PC-3 (cell line): ENCODE measurements around the gene UNC5B. TPM values are rescaled to one million over a fixed set of nuclear protein-coding genes. Genes with fewer than 3 reads are reported as not detected.

Experiments
- ATAC-seq: fragments of 200-7000 bp; cut with Tn5 transposase; 2 replicates; pipeline ENCODE4 v1.9.1; 2020; ENCODE audit warnings: mild to moderate bottlenecking, moderate library complexity
- BruUV-seq: library from RNA; stranded (reverse); fragments of 400-500 nt; replicated peaks from 2 replicates; lab custom pipeline; 2021; lab: Mats Ljungman, UMichigan
- CTCF ChIA-PET: fragments of 300-600 bp; sonication (Branson Sonifier 250); formaldehyde crosslinking; loops from one replicate; lab custom pipeline; 2022; ENCODE audit warnings: antibody characterized with exemption; lab: Charles Lee
- POLR2A ChIA-PET: fragments of 300-600 bp; sonication (Branson Sonifier 250); formaldehyde crosslinking; loops from one replicate; lab custom pipeline; 2022; ENCODE audit warnings: antibody characterized with exemption; ENCODE audit not compliant: unreplicated experiment; lab: Charles Lee
- DNase-seq: peaks from one replicate; pipeline ENCODE4 v3.0.0-alpha.2; 2015
- H2AFZ ChIP-seq: fragments of 300-600 bp; sonication (generic); 2 replicates; pipeline ENCODE4 v1.6.0; 2016; ENCODE audit warnings: antibody characterized with exemption, low read length
- H3F3A ChIP-seq: fragments of 300-600 bp; sonication (generic); one replicate; pipeline ENCODE4 v1.6.0; 2017; ENCODE audit warnings: antibody characterized with exemption, low read length, control low read depth, mild to moderate bottlenecking; ENCODE audit not compliant: unreplicated experiment
- H3K27ac ChIP-seq: fragments of 300-600 bp; sonication (generic); 2 replicates; pipeline ENCODE4 v1.5.1; 2016; ENCODE audit warnings: mild to moderate bottlenecking, low read length
- H3K27me3 ChIP-seq: fragments of 300-600 bp; sonication (generic); 2 replicates; pipeline ENCODE4 v1.6.1; 2016; ENCODE audit warnings: low read length, mixed read lengths
- H3K36me3 ChIP-seq: fragments of 300-600 bp; sonication (generic); 2 replicates; pipeline ENCODE4 v1.6.1; 2016; ENCODE audit warnings: low read depth, mixed run types, low read length, mixed read lengths
- H3K4me1 ChIP-seq: fragments of 300-600 bp; sonication (generic); 2 replicates; pipeline ENCODE4 v1.5.1; 2016; ENCODE audit warnings: low read length; ENCODE audit not compliant: insufficient read depth
- H3K4me2 ChIP-seq: fragments of 300-600 bp; sonication (generic); 2 replicates; pipeline ENCODE4 v1.6.0; 2016; ENCODE audit warnings: low read length
- H3K4me3 ChIP-seq: fragments of 300-600 bp; sonication (generic); 2 replicates; pipeline ENCODE4 v1.5.1; 2016; ENCODE audit warnings: mild to moderate bottlenecking, low read length, mixed read lengths
- H3K79me2 ChIP-seq: fragments of 300-600 bp; sonication (generic); 2 replicates; pipeline ENCODE4 v1.6.1; 2017; ENCODE audit warnings: low read length, mixed read lengths
- H3K9ac ChIP-seq: fragments of 300-600 bp; sonication (generic); 2 replicates; pipeline ENCODE4 v1.6.0; 2016; ENCODE audit warnings: mild to moderate bottlenecking, low read length
- H3K9me2 ChIP-seq: fragments of 300-600 bp; sonication (generic); replicated peaks from 2 replicates; pipeline ENCODE4 v1.6.1; 2016; ENCODE audit warnings: mixed run types, low read length, mixed read lengths
- H3K9me3 ChIP-seq: fragments of 300-600 bp; sonication (generic); 2 replicates; pipeline ENCODE4 v1.6.1; 2016; ENCODE audit warnings: low read length, mixed read lengths
- H4K20me1 ChIP-seq: fragments of 300-600 bp; sonication (generic); 2 replicates; pipeline ENCODE4 v1.6.1; 2016; ENCODE audit warnings: low read length, mixed read lengths
- EZH2 ChIP-seq: fragments of 300-600 bp; sonication (generic); IDR thresholded peaks from one replicate; pipeline ENCODE4 v1.6.1; 2017; ENCODE audit warnings: antibody characterized with exemption, mild to moderate bottlenecking, low read length; ENCODE audit not compliant: unreplicated experiment
- EZH2phosphoT487 ChIP-seq: fragments of 300-600 bp; sonication (generic); IDR thresholded peaks from 2 replicates; pipeline ENCODE4 v1.6.1; 2018; ENCODE audit warnings: mild to moderate bottlenecking, antibody characterized with exemption, low read length, borderline replicate concordance
- intact Hi-C: fragments of 100-400 bp; cut with micrococcal nuclease; formaldehyde crosslinking; loops from 2 replicates; pipeline ENCODE4 v1.9.0; 2023
- total RNA-seq: library from RNA; depleted of rRNA; stranded (reverse); fragments of >200 nt; gene quantifications from 2 replicates; pipeline ENCODE4 v1.2.3, GENCODE V29; 2014
- TF ChIP-seq, protein P1 (sequence below): fragments of 300-600 bp; sonication (generic); conservative IDR thresholded peaks from 2 replicates; pipeline ENCODE4 v1.5.1; 2017; ENCODE audit warnings: antibody characterized with exemption, low read depth, mild to moderate bottlenecking, low read length

UNC5B gene
- total RNA-seq, 1 experiment from 2014 or later, result 0.26 TPM

DNA sequence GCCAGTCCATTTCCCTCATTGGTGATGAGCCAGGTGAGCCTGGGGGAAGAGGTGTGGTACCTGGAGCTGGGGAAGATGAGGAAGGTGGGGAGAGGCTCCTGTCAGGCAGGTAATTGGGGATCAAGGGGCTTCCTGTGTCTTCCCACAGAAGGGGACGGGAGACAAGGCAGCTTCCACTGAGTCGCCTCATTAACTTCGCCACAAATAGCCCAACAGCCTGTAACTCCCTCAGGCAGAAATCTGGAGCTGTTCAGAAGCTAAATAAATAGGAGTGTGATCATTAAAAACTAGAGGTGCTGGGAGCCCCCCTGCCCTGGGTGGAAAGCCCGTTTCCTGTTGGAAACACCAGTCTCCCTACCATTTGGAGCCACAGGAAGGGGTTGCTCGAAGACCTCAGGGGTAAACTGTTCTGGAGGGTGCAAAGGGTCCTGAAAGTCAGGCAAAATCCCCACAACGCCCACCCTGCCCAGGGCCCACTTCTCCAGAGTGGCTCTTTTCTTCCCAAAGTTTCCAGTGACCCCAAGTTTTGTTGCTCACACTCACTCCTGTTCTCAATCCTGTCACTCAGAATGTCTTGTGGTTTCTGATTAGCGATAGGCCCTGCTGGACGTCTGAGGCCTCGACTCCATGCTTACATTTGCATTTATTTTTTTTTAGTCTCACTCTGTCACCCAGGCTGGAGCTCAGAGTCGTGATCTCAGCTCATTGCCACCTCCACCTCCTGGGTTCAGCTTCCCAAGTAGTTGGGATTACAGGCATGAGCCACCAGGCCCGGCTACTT is 25.7 kb downstream of the UNC5B start:
- TF ChIP-seq EZH2phosphoT487, result no peak
- TF ChIP-seq, protein P1, sequence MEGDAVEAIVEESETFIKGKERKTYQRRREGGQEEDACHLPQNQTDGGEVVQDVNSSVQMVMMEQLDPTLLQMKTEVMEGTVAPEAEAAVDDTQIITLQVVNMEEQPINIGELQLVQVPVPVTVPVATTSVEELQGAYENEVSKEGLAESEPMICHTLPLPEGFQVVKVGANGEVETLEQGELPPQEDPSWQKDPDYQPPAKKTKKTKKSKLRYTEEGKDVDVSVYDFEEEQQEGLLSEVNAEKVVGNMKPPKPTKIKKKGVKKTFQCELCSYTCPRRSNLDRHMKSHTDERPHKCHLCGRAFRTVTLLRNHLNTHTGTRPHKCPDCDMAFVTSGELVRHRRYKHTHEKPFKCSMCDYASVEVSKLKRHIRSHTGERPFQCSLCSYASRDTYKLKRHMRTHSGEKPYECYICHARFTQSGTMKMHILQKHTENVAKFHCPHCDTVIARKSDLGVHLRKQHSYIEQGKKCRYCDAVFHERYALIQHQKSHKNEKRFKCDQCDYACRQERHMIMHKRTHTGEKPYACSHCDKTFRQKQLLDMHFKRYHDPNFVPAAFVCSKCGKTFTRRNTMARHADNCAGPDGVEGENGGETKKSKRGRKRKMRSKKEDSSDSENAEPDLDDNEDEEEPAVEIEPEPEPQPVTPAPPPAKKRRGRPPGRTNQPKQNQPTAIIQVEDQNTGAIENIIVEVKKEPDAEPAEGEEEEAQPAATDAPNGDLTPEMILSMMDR, result no peak
- no peak for TF ChIP-seq EZH2
- ChIA-PET CTCF (no interaction called here), POLR2A (no interaction called here)
- no peak overlapping the region for H3K4me2 ChIP-seq
- no peak for DNase-seq
- H3K27ac ChIP-seq, result no peak overlapping the region
- intact Hi-C loops, result no loop called here
- H3K4me1 ChIP-seq, result no peaks in the 10 kb centered on the region
- H4K20me1 ChIP-seq, result no peaks in the 10 kb centered on the region
- no peaks in the 10 kb centered on the region for H3K9me2 ChIP-seq
- H3F3A ChIP-seq, result no peaks in the 10 kb centered on the region
- H3K4me3 ChIP-seq, result no peak overlapping the region
- no peaks in the 10 kb centered on the region for H3K79me2 ChIP-seq
- H3K27me3 ChIP-seq, result no peaks in the 10 kb centered on the region
- H3K36me3 ChIP-seq, result no peaks in the 10 kb centered on the region
- no TSS peak for BruUV-seq
- ATAC-seq, result no peak
- H3K9ac ChIP-seq, result no peak overlapping the region
- H2AFZ ChIP-seq, result no peak overlapping the region
- H3K9me3 ChIP-seq, result no peaks in the 10 kb centered on the region

- intact Hi-C loops, result no loop called here
- no peak overlapping the region for H2AFZ ChIP-seq
- no peak overlapping the region for H3K9ac ChIP-seq
- TF ChIP-seq EZH2phosphoT487, result no peak
- TF ChIP-seq, protein P1, result no peak
- no peaks in the 10 kb centered on the region for H3K9me2 ChIP-seq
- no peaks in the 10 kb centered on the region for H4K20me1 ChIP-seq
- H3K36me3 ChIP-seq, result no peaks in the 10 kb centered on the region
- H3K27ac ChIP-seq, result no peak overlapping the region
- ATAC-seq (no peak), DNase-seq (no peak)
- no TSS peak for BruUV-seq
- CTCF ChIA-PET, result no interaction called here
- POLR2A ChIA-PET, result no interaction called here
- H3K4me1 ChIP-seq, result no peaks in the 10 kb centered on the region
- H3F3A ChIP-seq, result no peaks in the 10 kb centered on the region
- H3K79me2 ChIP-seq, result no peaks in the 10 kb centered on the region
- no peak overlapping the region for H3K4me3 ChIP-seq
- H3K9me3 ChIP-seq, result no peaks in the 10 kb centered on the region
- no peak overlapping the region for H3K4me2 ChIP-seq
- H3K27me3 ChIP-seq, result no peaks in the 10 kb centered on the region
Measured at GRCh38 chr10:71238626-71239025, 26.3 kb downstream of the UNC5B start.

DNA sequence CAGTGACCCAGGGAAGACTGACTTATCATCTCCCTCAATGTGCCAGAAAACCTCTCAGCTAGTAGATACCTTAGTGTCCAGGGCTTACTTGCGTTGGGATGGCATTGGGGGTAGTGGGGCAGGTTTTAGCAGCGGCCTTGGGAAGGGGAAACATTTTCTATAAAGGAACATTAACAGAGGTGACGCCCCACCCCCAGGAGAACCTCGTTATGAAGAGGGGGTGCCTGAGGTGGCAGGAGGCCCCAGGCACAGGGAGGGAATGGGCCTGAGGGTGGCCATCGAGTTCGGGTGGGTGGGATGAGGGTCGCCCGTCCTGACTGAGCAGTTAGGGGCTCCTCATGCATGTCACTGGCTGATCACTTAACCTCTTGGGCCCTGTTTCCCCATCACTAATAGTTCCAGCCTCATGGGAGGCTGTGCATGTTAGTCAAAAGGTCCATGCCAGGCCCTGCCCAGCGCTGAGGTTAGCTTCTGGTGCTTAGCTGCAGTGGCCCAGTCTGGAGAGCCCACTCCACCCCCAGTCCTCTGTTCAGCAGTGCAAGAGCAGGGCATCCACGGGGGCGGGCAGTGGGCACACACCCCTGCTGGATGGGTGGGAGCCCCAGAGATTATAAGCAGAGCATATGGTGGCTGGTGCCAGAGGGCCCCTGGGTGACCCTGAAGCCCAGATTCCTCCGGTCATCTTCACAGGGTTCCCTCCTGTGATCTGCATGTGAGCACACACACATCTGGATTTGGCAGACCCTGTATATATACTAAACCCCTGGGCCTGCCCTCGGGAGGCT is 27.0 kb downstream of the UNC5B start:
- BruUV-seq, result no TSS peak
- intact Hi-C loops, result no loop called here
- Histone ChIP-seq H2AFZ (no peak overlapping the region), H3K79me2 (no peaks in the 10 kb centered on the region), H3K27me3 (no peaks in the 10 kb centered on the region), H3K36me3 (no peaks in the 10 kb centered on the region), H3K4me2 (no peak overlapping the region), H3K9me2 (no peaks in the 10 kb centered on the region), H3K27ac (no peak overlapping the region), H3K4me3 (no peak overlapping the region), H3K9ac (no peak overlapping the region), H3F3A (no peaks in the 10 kb centered on the region), H3K9me3 (no peaks in the 10 kb centered on the region), H3K4me1 (no peaks in the 10 kb centered on the region), H4K20me1 (no peaks in the 10 kb centered on the region)
- TF ChIP-seq, protein P1, result no peak
- TF ChIP-seq EZH2 (no peak), EZH2phosphoT487 (no peak)
- ChIA-PET POLR2A (no interaction called here), CTCF (no interaction called here)
- no peak for DNase-seq
- no peak for ATAC-seq
